ENCODE measurements around the gene SOWAHA.

- TF ChIP-seq CTCF (conservative IDR thresholded peaks at IDR 0.05 in 1 of 2, IDR thresholded peaks at IDR 0.05 in 1 of 2; ENCODE audit: low read depth in 1 of 2, low read length in 2 of 2) (no peak), EZH2 (IDR thresholded peaks at IDR 0.05; ENCODE audit: low read length, missing control alignments) (no peak)
Measured at GRCh38 chr5:132777209-132778069, 35.7 kb upstream of the SOWAHA start, which contains the start of gene SEPTIN8.

All from fibroblast of lung (primary cell).